ENCODE data around the gene LCN10. TPM values are rescaled to one million over a fixed set of nuclear protein-coding genes. Genes with fewer than 3 reads are reported as not detected.

LCN10 gene
- total and polyA plus RNA-seq, 2 of the 13 experiments (the other 11 are each of a cell fraction or from before 2014, with no cell fraction given), result 0.53 to 0.61 TPM

DNA sequence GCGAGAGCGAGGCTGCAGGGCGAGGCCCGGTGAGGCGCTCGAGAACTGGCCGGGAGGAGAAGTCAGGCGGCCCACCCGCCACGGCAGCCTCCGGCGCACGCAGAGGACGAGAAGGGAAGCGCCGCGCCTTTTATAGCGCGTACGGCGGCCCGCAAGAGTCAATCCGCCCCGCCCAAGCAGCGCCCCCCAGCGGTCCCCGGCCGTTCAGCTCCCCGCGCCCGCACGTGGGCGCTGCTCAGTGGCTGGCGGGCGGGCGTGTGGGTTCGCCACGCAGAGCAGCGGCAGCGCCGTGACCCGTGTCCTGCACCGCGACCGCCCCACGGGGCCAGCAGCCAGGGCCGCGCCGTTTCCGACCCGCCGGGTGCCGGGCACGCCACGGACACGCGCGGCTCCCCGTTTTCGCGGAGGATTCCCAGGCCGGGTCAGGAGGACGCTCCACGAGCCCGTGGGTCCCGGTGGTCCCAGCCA, 14.6 kb downstream of the LCN10 start (continued):
- TF ChIP-seq, protein P1, sequence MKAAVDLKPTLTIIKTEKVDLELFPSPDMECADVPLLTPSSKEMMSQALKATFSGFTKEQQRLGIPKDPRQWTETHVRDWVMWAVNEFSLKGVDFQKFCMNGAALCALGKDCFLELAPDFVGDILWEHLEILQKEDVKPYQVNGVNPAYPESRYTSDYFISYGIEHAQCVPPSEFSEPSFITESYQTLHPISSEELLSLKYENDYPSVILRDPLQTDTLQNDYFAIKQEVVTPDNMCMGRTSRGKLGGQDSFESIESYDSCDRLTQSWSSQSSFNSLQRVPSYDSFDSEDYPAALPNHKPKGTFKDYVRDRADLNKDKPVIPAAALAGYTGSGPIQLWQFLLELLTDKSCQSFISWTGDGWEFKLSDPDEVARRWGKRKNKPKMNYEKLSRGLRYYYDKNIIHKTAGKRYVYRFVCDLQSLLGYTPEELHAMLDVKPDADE (CRISPR knock-in tag; IDR thresholded peaks at IDR 0.05), result no peak
- TF ChIP-seq NRL (CRISPR knock-in tag; IDR thresholded peaks at IDR 0.05; ENCODE audit: borderline replicate concordance) (peak; percentile 77), ZNF468 (CRISPR knock-in tag; IDR thresholded peaks at IDR 0.05) (no peak), GPN1 (CRISPR knock-in tag; IDR thresholded peaks at IDR 0.05; ENCODE audit: borderline replicate concordance) (no peak), ZFY (CRISPR knock-in tag; IDR thresholded peaks at IDR 0.05) (peak; percentile 98), TBX3 (IDR thresholded peaks at IDR 0.05; ENCODE audit: borderline replicate concordance) (no peak), RFX1 (IDR thresholded peaks at IDR 0.05) (no peak), NPAS2 (CRISPR knock-in tag; IDR thresholded peaks at IDR 0.05; ENCODE audit: borderline replicate concordance) (no peak; the same call in 1 of the 2 replicates), MBNL3 (CRISPR knock-in tag; conservative IDR thresholded peaks at IDR 0.05) (no peak), ZNF614 (CRISPR knock-in tag; IDR thresholded peaks at IDR 0.05; ENCODE audit: borderline replicate concordance) (peak; percentile 63; the same call in 1 of the 2 replicates), SETDB1 (CRISPR knock-in tag; IDR thresholded peaks at IDR 0.05; ENCODE audit: borderline replicate concordance) (no peak), ZNF552 (CRISPR knock-in tag; IDR thresholded peaks at IDR 0.05; ENCODE audit: borderline replicate concordance) (peak; percentile 74; the same call in 1 of the 2 replicates), POLR2A (IDR thresholded peaks at IDR 0.05; ENCODE audit: insufficient read depth in 1 of 2, low read depth in 2 of 2, low read length in 2 of 2) (peak in 1 of 2 experiments; percentile 99; a peak in 2 of 4 replicates), ZNF20 (CRISPR knock-in tag; IDR thresholded peaks at IDR 0.05) (0 out of 2 replicates have a peak, but pooled peaks have one; percentile 49), PAF1 (CRISPR knock-in tag; IDR thresholded peaks at IDR 0.05) (no peak), HMG20B (CRISPR knock-in tag; conservative IDR thresholded peaks at IDR 0.05) (0 out of 2 replicates have a peak, but pooled peaks have one; percentile 12)
- TF ChIP-seq, protein P2, sequence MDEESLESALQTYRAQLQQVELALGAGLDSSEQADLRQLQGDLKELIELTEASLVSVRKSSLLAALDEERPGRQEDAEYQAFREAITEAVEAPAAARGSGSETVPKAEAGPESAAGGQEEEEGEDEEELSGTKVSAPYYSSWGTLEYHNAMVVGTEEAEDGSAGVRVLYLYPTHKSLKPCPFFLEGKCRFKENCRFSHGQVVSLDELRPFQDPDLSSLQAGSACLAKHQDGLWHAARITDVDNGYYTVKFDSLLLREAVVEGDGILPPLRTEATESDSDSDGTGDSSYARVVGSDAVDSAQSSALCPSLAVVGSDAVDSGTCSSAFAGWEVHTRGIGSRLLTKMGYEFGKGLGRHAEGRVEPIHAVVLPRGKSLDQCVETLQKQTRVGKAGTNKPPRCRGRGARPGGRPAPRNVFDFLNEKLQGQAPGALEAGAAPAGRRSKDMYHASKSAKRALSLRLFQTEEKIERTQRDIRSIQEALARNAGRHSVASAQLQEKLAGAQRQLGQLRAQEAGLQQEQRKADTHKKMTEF (CRISPR knock-in tag; IDR thresholded peaks at IDR 0.05), result peak; percentile 77; the same call in 1 of the 2 replicates
- TF ChIP-seq, protein P3, sequence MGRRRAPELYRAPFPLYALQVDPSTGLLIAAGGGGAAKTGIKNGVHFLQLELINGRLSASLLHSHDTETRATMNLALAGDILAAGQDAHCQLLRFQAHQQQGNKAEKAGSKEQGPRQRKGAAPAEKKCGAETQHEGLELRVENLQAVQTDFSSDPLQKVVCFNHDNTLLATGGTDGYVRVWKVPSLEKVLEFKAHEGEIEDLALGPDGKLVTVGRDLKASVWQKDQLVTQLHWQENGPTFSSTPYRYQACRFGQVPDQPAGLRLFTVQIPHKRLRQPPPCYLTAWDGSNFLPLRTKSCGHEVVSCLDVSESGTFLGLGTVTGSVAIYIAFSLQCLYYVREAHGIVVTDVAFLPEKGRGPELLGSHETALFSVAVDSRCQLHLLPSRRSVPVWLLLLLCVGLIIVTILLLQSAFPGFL (CRISPR knock-in tag; IDR thresholded peaks at IDR 0.05), result no peak
- TF ChIP-seq, protein P4, sequence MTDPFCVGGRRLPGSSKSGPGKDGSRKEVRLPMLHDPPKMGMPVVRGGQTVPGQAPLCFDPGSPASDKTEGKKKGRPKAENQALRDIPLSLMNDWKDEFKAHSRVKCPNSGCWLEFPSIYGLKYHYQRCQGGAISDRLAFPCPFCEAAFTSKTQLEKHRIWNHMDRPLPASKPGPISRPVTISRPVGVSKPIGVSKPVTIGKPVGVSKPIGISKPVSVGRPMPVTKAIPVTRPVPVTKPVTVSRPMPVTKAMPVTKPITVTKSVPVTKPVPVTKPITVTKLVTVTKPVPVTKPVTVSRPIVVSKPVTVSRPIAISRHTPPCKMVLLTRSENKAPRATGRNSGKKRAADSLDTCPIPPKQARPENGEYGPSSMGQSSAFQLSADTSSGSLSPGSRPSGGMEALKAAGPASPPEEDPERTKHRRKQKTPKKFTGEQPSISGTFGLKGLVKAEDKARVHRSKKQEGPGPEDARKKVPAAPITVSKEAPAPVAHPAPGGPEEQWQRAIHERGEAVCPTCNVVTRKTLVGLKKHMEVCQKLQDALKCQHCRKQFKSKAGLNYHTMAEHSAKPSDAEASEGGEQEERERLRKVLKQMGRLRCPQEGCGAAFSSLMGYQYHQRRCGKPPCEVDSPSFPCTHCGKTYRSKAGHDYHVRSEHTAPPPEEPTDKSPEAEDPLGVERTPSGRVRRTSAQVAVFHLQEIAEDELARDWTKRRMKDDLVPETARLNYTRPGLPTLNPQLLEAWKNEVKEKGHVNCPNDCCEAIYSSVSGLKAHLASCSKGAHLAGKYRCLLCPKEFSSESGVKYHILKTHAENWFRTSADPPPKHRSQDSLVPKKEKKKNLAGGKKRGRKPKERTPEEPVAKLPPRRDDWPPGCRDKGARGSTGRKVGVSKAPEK (CRISPR knock-in tag; IDR thresholded peaks at IDR 0.05; ENCODE audit: borderline replicate concordance), result no peak
- TF ChIP-seq, protein P5, sequence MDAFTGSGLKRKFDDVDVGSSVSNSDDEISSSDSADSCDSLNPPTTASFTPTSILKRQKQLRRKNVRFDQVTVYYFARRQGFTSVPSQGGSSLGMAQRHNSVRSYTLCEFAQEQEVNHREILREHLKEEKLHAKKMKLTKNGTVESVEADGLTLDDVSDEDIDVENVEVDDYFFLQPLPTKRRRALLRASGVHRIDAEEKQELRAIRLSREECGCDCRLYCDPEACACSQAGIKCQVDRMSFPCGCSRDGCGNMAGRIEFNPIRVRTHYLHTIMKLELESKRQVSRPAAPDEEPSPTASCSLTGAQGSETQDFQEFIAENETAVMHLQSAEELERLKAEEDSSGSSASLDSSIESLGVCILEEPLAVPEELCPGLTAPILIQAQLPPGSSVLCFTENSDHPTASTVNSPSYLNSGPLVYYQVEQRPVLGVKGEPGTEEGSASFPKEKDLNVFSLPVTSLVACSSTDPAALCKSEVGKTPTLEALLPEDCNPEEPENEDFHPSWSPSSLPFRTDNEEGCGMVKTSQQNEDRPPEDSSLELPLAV (CRISPR knock-in tag; conservative IDR thresholded peaks at IDR 0.05; ENCODE audit: low read depth), result peak; percentile 89; the same call in 1 of the 2 replicates
- TF ChIP-seq, protein P6, sequence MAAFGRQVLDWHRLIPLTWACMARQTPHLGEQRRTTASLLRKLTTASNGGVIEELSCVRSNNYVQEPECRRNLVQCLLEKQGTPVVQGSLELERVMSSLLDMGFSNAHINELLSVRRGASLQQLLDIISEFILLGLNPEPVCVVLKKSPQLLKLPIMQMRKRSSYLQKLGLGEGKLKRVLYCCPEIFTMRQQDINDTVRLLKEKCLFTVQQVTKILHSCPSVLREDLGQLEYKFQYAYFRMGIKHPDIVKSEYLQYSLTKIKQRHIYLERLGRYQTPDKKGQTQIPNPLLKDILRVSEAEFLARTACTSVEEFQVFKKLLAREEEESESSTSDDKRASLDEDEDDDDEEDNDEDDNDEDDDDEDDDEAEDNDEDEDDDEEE (CRISPR knock-in tag; IDR thresholded peaks at IDR 0.05), result peak; percentile 78
